ENCODE results near the gene RBP3. TPM values are rescaled to one million over a fixed set of nuclear protein-coding genes. Genes with fewer than 3 reads are reported as not detected.

RBP3 gene
- total RNA-seq, 1 donor = not detected

DNA sequence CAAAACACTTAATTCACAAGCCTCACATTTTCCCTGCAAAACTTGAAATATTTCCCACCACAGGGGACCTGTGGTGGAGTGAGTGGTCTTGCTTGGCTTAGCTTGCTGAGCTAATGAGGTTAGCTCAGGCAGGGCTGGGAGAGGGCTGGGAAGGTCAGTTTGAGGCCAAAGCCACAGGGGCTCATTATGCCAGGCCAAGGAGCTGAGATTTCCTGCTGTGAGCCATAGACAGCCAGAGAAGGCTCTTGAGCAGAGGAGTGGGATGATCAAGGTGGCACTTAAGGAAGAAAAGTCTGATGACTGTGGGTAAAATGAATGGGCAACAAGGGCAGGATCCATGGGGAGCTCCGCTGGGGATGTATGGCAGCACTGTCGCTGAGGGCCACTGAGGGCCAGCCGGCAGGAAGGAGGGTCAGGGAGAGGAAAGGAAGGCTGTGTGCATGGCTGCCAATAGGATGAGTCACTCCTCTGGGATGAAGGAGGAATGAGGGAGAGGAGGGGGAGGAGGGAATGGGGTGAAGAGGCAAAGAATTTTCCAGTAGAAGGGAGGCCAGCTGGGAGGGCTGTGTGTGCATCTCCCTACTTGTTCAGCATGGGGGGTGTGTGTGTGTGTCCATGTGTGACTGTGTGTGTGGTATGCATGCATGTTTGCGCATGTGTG lies 54.6 kb downstream of the RBP3 start:
- TF ChIP-seq CTCF (IDR thresholded peaks at IDR 0.05; ENCODE audit: insufficient read depth, low read length) = no peak
- H3K4me3 ChIP-seq (ENCODE audit: low read depth, low read length) = no peak overlapping the region
- DNase-seq (ENCODE audit: low read depth) = peak; percentile 89

GRCh38 chr10:47403446-47404318 lies 55.5 kb downstream of the RBP3 start:
- TF ChIP-seq CTCF (IDR thresholded peaks at IDR 0.05; ENCODE audit: insufficient read depth, low read length) = no peak
- DNase-seq (ENCODE audit: low read depth) = peak; percentile 16
- no peak overlapping the region for H3K4me3 ChIP-seq (ENCODE audit: low read depth, low read length)

- TF ChIP-seq CTCF (IDR thresholded peaks at IDR 0.05; ENCODE audit: insufficient read depth, low read length) = no peak
- H3K4me3 ChIP-seq (ENCODE audit: low read depth, low read length) = no peak overlapping the region
- no peak for DNase-seq (ENCODE audit: low read depth)
Observed at GRCh38 chr10:47404446-47404845, 56.3 kb downstream of the RBP3 start.

DNA sequence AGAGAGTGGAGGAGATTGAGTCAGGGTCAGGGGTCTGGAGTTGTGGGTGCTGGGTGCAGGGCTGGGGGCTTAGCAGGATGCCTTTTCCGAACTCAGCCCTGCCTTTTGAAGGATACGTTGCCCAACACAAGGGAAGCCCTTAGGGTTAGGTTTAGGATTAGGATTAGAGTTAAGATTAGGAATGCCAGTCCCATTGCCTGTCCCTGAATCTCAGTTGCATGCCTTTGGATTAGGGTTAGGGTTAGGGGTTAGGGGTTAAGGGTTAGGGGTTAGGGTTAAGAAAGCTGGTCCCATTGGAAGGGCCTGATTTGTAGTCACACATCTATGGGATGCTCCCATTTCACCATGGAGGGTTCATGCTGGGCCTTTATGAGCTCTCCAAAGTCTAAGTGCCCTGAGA lies 56.8 kb downstream of the RBP3 start:
- DNase-seq (ENCODE audit: low read depth) = no peak
- TF ChIP-seq CTCF (IDR thresholded peaks at IDR 0.05; ENCODE audit: insufficient read depth, low read length) = no peak
- H3K4me3 ChIP-seq (ENCODE audit: low read depth, low read length) = no peak overlapping the region

DNA sequence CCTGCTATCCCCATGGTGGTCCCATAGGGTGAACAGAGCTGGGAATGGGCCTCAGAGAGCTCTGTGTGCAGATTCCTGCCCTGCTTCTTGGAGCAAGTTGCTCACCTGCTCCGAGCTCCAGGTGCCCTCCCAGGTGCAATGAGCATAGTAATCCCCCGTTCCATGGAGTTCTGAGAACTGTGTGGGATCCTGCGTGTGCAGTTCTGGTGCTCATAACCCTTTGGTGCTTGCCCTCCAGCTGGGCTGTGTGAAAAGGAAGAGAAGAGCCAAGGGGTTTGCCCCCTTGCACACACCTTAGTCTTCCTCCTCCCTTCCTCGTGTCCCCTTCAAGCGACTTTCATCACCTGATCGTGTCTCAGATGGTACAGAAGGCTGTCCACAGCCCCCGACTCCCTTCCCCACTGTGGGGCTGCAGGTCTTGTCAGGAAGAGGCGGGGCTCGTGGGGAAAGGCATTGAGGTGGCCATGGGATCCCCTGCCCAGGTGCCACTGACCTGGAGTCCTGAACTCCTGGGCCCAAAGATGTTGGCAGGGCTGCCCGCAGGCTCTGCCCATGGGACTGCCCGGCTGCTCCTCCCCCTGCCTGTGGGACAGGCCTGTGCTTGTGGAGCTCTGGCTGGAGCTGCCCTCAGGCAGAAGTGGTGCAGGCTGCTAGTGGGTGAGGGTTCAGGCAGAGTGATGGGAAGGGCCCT lies 57.8 kb downstream of the RBP3 start:
- DNase-seq (ENCODE audit: low read depth) = no peak
- no peak for TF ChIP-seq CTCF (IDR thresholded peaks at IDR 0.05; ENCODE audit: insufficient read depth, low read length)
- H3K4me3 ChIP-seq (ENCODE audit: low read depth, low read length) = no peak overlapping the region

- no peak for DNase-seq (ENCODE audit: low read depth)
Observed at GRCh38 chr10:47406548-47406869, 58.3 kb downstream of the RBP3 start.

More at GRCh38 chr10:47406548-47406869, 58.3 kb downstream of the RBP3 start:
- no peak overlapping the region for H3K4me3 ChIP-seq (ENCODE audit: low read depth, low read length)
- no peak for TF ChIP-seq CTCF (IDR thresholded peaks at IDR 0.05; ENCODE audit: insufficient read depth, low read length)
